Renal cortical epithelial cell (primary cell): Measurements from ENCODE around the gene CD81. TPM values are rescaled to one million over a fixed set of nuclear protein-coding genes. Genes with fewer than 3 reads are reported as not detected.

Experiments used
- DNase-seq: peaks from one replicate; pipeline ENCODE4 v3.0.0-alpha.2; 2011; ENCODE audit warnings: low read depth
- total RNA-seq: library from RNA; depleted of rRNA; stranded (reverse); fragments of >200 nt; gene quantifications from 2 replicates; pipeline ENCODE4 v1.2.3, GENCODE V29; 2014

The CD81 gene
- total RNA-seq, 1 donor from 2014 or later, result 666 TPM

- no peak for DNase-seq
Measured at GRCh38 chr11:2436521-2437031, 59.5 kb downstream of the CD81 start.

DNA sequence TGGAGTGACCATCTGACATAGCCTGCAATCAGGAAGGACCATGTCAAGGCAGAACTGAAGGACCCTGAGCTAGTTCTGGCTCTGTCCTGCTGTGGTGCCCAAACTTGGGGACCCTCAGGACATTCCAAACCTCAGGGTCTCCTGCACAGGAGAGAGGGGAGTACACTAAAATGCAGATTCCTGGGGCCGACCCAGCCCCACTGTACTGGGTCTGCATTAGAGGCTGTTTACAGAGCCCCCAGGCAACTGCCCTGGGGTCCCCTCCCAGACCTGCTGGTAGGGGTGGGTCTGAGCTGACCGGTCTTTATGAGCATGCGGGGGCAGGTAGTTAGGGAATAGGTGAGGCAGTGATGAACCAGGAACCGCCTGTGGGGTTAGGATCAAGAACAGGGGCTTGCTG, 60.4 kb downstream of the CD81 start:
- no peak for DNase-seq

- DNase-seq, result no peak
Measured at GRCh38 chr11:2439820-2440219, 62.7 kb downstream of the CD81 start.

GRCh38 chr11:2440646-2441045, 63.5 kb downstream of the CD81 start:
- DNase-seq, result peak; percentile 7

DNA sequence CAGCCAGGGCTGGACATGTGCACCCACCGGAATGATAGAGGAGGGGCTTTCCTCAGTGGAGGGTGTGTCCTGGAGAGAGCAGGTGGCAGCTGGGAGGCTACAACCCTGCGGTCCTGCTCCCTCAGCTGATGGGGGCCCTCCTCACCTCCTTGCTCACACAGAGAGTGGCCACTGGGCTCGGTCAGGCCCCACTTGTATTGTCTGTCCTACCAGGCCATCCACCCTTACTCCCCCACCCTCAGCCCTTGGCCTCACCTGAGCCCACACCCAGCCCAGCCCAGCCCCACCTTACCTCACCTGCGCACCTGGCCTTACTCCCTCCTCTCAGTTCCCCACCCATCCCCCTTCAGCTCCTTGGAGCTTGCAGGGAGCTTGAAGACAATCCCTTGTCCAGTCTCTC, 64.1 kb downstream of the CD81 start:
- DNase-seq, result no peak

- no peak for DNase-seq
Measured at GRCh38 chr11:2442589-2442988, 65.5 kb downstream of the CD81 start.

DNA sequence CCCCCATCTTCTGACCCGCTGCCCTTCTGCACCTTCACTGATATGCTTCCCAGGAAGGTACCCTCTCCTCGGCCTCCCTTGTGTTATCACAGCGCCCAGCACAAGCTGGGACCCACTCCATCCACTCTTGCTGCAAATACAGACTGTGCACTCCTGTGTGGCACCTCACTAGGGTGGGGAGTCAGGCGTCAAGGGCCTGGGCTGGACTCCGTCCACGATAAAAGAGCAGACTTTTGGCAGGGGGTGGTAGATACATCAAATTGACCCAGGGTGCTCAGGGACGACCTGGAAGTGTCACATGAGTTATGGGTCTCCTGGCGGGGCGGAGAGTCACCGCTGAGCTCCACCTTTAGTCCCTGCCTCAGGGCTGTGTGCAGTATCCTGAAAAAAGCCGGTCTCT, 66.3 kb downstream of the CD81 start:
- DNase-seq, result no peak

DNA sequence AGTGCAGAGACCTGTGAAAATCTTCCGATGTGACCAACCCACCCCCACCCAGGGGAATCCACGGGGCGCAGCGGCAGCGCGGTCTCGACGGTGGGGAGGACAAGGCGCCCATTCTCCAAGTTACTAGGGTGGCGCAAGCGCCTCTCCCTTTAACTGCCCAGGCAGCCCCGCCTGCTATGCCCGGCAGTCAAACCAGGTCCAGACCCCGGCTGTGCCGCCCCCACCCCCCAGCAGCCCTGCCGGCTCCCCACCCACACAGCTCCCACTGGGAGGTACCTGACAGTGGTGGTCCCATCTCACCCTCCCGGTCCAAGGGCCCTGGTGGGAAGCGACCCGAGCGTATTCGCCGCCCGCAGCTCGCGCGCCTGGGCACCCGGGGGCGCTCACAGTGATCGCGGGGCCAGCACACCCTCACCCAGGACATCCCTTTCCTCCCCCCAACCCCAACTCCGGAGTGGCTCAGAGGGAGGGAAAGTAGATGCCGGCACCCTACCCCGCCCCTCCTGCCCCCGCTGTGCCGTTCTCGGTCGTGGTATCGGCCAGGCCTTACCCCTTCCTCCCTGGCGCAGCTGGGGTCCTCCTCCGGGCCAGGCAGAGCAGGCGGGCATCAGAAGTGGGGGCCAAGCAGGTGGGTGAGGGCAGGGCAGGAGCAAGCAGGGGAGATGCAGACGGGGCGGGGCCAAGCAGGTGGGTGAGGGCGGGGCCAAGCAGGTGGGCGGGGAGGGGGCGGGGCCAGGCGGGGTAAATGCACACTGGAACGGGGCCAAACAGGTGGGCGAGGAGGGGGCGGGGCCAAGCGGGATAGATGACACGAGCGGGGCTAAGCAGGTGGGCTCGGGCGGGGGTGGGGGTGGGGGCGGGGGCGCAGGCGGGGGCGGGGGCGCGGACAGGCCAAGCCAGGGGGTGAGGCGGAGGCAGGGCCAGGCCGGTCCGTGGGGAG, 67.0 kb downstream of the CD81 start, which contains the start of gene TRPM5:
Gene TRPM5 (minus strand): TSS at position 634 of the 940 bp plus-strand sequence. CDS start 21,478 bp downstream, outside the sequence.
- DNase-seq, result no peak

- DNase-seq, result no peak
Measured at GRCh38 chr11:2444821-2445745, 68.0 kb downstream of the CD81 start, which contains the start of gene KCNQ1. Gene KCNQ1, plus strand, starts transcription at chr11:2445008. Its CDS starts 91 bp downstream, at chr11:2445099.

DNA sequence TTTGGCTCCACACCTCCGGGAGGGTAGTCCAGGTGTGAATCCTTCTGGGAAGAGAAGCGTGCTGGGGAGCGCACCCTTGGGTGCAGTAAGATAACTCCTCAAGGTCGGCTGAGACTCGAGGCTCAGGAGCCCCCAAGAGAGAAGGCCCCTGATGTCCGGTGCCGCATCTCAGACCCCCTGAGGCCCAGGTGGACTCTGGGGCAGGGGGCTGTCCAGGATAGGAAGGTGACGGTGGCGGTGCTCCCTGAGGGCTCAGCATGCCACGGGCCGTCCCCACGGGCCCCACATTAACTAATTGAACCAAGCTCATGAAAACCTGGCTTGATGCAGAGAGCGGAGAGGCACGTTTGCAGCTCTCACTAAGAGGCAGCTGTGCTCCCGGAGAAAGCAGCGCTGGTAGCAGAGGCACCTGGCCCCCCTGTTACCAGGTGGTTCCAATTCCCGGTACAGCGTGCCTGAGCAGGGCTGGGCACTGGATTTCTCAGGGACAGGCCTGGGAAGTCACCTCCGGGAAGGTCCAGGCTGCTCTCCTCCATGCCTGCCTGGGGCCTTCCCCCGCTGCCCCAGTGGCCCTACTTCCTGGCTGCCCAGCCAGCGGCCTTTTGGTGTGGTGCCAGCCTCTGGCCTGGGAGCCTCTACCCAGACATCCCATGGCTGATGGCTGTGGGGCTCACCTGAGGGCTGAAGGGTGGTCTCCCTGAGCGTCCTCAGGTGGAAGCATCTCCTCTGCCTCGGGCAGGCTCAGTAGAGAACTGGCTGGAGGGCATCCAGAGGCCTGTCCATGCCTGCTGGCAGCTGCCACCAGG, 68.8 kb downstream of the CD81 start:
- no peak for DNase-seq

- DNase-seq, result no peak
Measured at GRCh38 chr11:2446590-2447252, 69.6 kb downstream of the CD81 start.

Other genes starting within 250 kb of the CD81 start
- gene IGF2, start 237.9 kb upstream of the CD81 start, total RNA-seq, result 0.75 TPM in 1 of 2 replicates, not detected in the other
- not detected in 2 replicates for gene INS, start 216.1 kb upstream of the CD81 start, total RNA-seq
- 0.30 TPM in 1 of 2 replicates, not detected in the other for gene TH, start 205.5 kb upstream of the CD81 start, total RNA-seq
- gene ASCL2, start 106.7 kb upstream of the CD81 start, total RNA-seq, result not detected in 2 replicates
- gene C11orf21, start 75.4 kb upstream of the CD81 start, total RNA-seq, result 0.10 TPM in 1 of 2 replicates, not detected in the other
- gene TSPAN32, start 75.3 kb upstream of the CD81 start, total RNA-seq, result not detected in 2 replicates
- gene TSSC4, start 23.4 kb downstream of the CD81 start, total RNA-seq, result 46.1 and 73.3 TPM in 2 replicates
- 0.05 TPM in 1 of 2 replicates, not detected in the other for gene TRPM5, start 67.2 kb downstream of the CD81 start, total RNA-seq
- gene KCNQ1, start 67.7 kb downstream of the CD81 start, total RNA-seq, result 0.35 and 1.1 TPM in 2 replicates